AG08395 (cell line): ENCODE results near the gene UROC1.
A peak's percentile ranks its signal among the peaks of the same experiment; 100 is the strongest.

ENCODE experiments used
- DNase-seq: peaks from one replicate; pipeline ENCODE4 v3.0.0; 2012; ENCODE audit warnings: mixed read lengths, low spot score

Gene UROC1

DNA sequence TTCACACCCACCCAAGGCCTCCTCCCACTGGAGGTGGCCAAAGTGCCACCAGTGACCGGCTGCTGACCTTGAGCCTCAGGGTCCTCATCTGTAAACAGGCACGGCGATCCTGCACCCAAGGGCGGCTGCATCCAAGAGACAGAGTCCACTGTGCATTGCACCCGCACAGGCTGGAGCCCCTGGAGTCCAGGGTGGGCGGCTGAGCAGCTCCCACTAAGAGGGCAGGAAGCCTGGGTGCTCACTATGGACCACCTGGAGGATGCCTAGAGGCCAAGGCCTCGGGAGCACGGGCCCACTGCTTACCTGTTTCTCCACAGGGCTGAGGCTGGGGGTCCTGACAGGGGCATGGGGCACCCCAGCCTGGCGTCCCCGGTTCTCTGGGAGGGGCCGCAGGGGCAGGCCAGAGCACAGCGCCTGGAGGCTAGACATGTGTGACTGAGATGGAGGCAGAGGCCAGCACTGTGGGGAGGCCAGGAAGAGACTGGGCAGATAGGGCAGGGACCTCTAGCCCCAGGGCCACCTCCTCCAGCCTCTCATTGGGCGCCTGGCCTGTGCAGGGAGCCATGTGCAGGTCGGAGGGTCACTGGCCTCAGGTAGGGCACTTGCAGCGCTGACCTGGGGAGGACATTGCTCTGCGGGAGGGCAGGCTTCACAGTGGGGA is at the start of gene UROC1:
Gene UROC1 (minus strand): TSS at position 483 of the 661 bp plus-strand sequence. CDS start 54 bp downstream, at position 429.
- DNase-seq: no peak

GRCh38 chr3:126562737-126563276 is 45.2 kb upstream of the UROC1 start:
- no peak for DNase-seq

DNA sequence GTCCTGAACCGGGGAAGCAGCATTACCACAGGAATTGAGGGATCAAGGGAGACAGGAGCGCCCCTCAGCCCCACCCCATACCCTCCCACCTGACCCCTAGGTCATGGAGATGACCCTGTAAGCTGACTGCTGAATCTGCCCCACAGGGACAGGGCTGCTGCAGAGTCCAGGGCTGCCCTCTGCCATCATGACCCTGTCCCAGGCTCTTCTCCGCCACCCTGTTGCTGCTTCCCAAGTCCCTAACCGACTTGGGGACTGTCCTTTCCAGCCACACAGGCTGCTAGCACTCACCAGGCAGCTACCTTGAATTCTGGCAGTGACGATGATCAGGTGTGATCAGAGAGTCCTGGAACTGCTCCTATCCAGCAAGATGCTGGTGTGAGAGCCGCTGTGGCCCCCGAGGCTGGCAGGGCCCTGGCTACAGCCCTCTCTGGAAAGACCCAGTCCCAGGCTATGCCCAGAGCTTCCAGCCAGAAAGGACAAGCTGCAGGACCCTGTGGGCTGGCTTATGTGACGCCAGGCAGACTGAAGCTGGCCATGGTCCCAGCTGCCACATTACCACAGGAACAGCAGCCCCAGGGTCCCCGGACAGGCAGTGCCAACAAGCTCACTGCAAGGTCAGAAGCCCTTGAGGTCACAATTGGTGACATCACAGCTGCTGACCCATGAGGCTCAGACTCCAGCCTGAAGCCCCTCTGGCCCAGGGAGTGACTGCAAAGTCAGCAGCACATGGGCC is 40.9 kb upstream of the UROC1 start, which contains the start of gene C3orf22:
Gene C3orf22 (minus strand): TSS at position 597 of the 736 bp plus-strand sequence. CDS start 5,542 bp downstream, outside the sequence.
- no peak for DNase-seq

GRCh38 chr3:126557761-126558160 is 40.2 kb upstream of the UROC1 start:
- peak; percentile 37 for DNase-seq

DNA sequence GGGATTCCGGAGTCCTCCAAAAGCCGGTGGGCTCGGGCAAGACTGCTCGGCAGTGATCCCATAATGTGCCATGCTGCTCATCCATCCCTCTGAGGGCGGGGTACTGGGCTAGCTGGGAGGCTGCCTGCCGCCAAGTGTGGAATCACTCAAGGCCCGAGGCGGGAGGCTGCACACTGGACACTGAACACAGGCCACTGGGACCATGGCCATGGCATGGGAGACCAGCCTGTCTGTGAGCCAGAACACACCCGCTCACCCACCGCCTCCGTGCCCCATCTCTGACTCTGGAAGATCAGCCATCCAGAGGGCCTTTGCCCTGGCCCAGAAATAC is 39.8 kb upstream of the UROC1 start:
- DNase-seq: no peak

- DNase-seq: no peak
These were observed 39.3 kb upstream of the UROC1 start for GRCh38 chr3:126556637-126557414.

DNA sequence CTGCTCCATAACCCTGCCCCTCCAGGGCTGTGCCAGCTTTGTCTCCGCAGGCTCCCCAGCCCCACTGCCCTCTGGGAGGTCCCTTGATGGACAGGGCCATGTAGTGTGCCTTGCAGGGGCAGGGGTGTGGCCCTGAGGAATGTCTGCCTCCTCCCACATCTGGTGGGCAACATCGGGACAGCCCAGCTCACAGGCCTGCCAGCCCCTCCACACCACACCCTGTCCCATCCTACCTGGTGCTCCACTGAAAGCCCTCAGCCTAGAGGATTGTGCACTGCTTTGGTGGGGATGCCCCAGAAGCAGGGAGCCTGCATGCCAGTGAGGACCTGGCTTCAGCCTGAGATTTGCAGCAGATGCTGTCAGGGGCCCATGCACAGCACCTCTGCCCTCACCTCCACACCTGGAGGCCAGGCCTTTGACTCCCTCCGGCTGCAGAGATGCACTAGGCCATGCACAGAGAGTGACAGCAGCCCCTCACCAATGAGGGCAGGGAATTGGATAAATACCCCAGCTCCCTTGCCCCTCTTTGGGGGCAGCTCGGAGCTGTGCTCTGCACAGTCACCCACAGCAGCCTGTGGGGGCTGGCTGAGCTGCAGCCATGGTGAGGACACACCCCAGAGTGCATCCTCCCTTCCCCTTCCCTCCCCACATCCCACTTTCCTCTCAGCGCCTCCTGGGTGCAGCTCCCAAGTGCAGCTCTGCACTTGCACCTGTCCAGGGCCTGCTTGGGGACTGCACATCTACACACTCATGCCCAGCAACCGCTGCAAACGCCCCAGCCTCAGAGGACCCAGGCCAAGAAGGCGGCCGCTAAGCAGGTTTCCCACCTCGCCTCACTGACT is 38.4 kb upstream of the UROC1 start:
- no peak for DNase-seq

GRCh38 chr3:126554560-126555525 is 37.3 kb upstream of the UROC1 start:
- no peak for DNase-seq

DNA sequence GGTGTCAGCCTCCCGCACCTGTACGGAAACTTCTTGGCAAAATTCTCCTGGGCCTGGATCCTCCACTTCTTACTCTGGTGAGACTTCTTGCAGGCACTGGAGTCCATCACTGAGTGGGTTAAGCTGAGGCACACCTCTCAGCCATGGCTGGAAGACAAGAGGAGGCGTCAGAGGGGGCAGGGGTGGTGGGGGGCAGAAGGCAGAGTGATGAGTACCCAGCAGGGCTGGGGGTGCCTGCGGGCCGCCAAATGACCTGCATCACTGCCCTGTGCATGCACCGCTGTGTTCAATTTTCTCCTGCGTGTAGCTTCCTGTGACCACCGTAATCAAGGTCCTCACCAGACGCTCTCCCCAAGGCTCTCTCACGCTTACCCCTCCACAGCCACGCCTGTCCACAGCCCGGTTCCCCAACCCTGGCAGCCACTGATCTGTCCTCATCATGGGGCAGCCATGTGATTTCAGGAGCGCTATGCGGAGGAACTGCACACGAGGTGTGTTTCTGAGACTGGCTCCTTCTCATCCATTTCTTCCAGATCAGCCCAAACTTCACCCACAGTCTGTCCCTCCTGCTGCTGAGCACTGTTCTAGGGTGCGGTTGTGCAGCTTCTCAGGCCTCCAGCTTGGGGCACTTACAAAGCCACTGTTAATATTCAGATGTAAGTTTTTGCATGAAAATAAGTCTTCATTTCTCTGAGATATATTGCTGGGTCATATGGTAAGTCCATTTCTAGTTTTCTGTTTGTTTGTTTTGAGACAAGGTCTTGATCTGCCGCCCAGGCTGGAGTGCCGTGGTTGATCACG is 35.9 kb upstream of the UROC1 start:
- no peak for DNase-seq

DNA sequence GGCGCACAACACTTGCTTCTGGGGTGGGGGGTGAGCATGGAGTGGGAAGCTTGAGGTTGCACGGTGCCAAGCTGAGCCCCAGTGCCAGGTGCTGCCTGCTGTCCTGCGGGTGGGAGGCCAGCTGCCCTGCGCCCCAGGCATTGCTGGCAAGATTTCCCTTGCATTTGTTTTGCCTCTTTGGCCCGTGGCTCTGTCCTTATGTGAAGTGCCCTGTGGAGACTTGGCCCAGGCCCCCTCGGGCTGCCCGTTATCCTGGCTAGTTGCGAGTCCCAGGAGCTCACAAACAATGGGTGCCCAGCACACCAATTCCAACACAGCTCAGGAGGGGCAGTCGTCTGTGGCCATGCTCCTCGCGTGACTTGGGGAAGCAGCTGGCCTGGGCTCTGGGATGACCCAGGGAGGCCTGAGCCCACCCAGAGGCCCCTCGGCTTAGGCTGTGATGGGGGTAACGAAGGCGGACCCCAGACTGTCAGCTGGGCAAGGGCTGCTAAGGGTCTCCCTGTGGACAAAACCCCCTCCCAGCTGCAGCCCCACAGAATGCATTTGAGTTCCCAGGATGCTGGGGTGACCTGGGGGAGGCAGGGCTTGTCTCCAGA is 35.2 kb upstream of the UROC1 start:
- DNase-seq: no peak

DNA sequence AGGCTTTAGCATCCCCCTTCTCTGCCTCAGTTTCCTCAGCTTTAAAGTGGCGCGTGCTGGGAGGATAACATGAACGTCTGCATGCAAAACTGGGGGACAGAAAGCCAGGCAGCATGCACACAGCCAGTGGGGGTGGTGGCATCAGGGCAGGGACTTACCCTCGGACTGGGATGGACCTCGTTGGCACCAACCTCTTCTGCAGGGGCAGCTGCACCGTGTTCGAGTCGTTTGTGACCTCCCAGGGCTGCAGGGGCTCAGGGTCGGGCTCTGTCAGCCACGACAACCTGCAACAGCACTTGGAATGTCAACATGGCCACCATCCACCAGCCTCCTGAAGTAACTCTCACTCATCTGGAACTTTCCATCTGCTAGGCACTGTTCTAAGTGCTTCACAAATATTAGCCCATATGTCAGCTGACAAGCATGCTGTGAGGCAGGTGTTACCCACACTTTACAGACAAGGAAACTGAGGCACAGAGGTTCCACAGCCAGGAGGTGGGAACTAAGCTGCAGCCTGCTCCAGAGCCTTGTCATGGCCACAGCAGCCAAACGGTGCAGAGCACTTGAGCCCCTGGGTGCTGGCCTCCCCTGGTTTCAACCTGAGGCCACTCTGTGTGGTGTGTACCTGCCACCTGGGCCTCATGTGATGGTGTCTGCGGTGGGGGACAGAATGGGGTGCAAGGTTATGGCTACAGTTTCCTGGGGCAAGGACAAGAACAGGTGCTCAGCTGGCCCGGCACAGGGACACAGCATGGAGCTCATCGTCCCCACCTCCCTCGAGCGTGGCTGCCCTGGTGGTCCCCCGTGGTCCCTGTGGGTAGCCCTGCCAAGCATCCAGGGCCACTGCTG is 34.5 kb upstream of the UROC1 start:
- DNase-seq: no peak

DNA sequence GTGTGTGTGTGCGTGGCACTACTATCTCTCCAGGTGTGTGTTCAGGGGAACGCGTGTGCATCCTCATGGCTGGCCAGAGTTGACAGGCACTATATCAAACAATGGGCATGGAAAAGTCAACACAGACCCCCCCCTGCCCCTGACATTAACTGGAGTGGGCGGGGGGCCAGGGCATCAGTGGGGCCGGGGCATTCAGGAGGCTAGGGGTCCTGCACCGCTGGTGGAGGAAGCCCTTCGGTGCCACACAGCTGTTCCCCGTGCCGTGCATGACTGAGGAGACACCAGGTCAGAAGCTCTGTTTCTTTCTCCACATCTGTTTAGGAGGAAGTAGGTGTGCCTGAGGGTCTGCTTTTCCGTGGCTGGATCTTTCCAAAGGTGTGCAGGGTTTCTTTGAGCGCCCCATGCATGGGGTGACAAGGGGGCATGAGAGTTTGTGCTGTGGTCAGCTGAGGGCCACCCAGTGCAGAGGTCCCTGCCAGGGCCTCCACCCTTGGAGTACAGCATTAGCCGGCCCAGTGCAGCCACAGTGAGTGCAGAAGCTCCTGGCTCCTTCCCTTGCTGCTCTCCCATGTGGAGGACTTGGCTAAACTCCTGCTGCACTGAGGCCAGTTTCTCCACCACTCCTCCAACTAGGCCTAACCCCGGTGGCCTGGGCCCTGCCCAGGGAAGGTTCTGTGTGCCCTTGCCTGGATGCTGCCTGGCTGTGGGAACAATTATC is 33.7 kb upstream of the UROC1 start:
- DNase-seq: no peak

DNA sequence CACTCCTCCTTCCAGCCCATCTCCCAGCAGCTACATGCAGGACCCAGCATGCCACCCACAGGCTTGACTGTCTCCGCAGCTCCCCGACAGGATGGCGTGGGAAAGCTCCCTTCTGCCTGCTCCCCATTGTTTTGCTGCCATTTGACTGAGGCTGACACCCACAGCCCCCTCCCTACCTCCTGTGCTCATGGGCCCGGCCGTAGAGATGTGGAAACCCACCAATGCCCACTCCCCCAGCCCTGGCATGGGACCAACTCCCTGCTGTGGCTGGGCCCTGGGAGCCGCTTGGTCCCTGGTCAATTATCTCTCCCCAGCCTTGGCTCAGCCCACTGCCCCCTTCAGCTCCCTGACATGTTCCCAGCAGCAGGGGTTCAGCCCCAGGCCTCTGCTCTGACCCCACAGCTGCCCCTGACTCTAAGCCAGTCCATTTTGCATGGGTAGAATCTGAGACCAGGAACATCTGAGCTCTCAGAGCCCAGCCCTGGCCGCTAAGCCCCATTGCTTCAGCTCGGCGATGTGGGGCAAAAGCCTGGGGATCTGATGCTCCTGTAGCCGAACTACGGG is 33.0 kb upstream of the UROC1 start:
- DNase-seq: no peak

DNA sequence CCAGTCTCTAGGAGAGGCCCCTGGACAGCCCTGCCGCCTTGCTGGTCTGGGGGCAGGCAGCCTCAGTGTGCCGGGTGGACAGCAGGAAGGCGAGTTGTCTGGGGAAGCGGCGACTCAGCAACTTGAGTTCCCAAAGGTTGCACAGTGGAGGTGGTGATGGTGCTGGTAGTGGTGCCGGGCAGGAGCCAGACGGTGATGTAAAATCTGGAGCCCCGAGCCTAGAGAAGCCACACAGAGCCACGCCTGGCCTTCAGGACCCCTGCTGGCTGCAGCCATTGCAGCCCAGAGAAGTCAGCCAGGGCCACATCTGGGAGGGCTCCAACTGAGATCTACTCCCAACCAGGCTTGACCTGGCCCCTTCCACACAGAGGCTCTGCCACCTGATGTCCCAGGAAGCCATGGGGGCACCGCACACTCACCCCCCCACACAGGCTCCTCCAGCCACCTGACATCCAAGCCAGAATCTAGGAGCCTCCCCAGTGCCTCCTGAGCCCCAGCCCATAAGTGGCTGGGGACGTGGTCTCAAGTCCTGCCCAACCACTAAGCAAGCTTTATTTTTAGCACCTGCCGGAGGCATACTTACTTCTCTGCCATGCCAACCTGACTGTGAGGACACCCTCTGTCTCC is 32.4 kb upstream of the UROC1 start:
- no peak for DNase-seq

- no peak for DNase-seq
These were observed 31.2 kb upstream of the UROC1 start for GRCh38 chr3:126548556-126549466.

- no peak for DNase-seq
These were observed 30.1 kb upstream of the UROC1 start for GRCh38 chr3:126547721-126548120.
